OCI-M1 (cell line): ENCODE measurements around the gene FBXL19.

Experiments
- DNase-seq: peaks from one replicate; lab custom pipeline; 2025; lab: John Stamatoyannopoulos, UW

Gene FBXL19

DNA sequence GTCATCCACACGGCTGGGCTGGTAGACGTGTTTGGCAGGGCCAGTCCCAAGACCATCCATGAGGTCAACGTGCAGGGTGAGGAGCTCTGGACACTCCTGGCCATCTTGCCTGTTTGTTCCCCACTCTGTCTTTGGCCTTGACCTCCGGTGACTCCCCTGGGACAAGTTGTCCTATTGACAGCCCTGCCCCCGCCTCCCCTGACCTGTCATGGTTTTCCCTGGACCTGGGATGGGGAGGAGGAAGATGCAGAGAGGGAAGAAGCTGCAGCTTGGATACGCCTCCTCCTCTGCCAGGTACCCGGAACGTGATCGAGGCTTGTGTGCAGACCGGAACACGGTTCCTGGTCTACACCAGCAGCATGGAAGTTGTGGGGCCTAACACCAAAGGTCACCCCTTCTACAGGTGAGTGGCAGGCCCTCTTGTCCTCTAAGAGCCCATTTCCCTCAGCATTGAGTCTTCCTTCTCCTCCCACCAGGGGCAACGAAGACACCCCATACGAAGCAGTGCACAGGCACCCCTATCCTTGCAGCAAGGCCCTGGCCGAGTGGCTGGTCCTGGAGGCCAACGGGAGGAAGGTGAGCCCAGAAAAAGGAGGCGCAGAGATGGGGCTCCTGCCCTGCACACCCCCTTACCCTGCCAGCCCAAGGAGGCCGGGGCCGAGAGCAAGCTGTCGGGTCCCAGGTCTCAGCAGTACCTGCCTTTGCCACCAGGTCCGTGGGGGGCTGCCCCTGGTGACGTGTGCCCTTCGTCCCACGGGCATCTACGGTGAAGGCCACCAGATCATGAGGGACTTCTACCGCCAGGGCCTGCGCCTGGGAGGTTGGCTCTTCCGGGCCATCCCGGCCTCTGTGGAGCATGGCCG, 63.0 kb downstream of the FBXL19 start:
- no peak for DNase-seq

DNA sequence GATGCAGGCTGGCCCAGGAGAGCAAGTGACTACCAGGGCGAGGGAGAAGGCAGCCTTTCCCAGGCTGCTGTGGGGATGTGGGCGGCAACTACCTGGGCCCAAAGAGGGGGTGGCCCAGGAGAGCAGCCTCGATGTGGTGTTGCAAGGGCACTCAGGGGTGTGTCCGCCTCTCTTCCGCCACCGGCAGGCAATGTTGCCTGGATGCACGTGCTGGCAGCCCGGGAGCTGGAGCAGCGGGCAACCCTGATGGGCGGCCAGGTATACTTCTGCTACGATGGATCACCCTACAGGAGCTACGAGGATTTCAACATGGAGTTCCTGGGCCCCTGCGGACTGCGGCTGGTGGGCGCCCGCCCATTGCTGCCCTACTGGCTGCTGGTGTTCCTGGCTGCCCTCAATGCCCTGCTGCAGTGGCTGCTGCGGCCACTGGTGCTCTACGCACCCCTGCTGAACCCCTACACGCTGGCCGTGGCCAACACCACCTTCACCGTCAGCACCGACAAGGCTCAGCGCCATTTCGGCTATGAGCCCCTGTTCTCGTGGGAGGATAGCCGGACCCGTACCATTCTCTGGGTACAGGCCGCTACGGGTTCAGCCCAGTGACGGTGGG, 64.3 kb downstream of the FBXL19 start:
- no peak for DNase-seq

DNA sequence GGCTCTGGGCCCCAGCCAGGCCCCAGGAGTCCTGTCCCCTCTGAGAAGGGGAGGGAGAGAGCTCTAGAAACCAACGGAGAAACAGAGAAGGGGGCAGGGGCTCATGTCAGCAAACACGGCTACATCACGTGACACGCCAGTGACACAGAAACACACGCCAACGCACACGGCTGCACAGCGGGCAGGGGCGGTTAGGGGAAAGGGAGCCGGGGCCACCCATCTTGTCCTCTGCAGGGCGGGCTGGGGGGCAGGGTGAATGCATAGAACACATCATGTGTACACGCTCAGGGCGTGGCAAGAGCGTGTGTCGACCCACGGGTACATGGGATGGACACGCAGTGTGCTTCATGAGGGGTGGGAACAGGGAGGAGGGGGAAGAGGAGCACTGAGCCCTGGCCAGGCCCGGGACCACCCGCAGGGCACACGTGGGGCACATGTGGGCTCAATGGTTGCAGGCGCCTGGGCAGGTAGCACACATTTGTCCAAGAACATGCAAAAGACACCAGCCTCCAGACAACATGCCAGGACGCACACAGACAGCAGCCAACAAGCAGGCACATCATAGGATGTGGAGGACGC, 66.2 kb downstream of the FBXL19 start:
- DNase-seq = no peak

DNA sequence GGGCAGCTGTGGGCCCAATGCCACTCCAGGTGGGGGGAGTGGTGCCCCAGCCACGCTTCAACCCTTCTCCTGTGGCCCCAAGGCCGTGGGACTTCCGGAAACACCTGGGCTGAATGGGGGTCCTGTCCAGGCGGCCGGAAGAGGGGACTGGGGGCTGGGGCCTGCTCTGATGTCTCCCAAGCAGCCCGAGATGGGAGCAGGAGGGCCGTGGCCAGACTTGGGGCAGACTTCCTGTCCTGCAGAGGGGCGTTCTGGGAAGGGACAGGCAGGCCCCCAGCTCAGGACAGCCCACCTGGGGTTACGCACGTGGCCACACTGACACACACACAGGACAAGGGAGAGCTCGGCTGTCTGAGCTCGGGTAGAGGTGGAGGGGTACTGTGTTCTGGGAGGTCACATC, 66.7 kb downstream of the FBXL19 start:
- DNase-seq = no peak

DNA sequence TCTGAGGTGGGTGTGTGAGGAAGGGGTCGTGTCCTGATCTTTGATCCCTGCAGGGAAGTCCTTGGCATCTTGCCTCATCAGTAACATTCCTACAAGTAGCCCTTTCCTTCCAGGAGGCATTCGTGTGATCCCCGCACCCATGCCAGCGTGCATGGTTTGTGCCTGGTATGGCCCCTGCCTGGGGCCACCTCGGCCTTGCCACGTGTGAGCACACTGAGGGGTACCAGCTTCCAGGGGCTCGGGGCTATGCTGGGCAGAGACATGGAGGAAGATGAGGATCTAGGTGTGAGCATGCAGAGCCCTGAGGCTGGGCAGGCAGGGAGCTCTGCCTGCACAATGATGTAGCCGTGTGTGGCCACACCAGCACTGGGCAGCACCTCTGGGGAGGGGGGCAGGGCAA, 67.7 kb downstream of the FBXL19 start:
- no peak for DNase-seq

DNA sequence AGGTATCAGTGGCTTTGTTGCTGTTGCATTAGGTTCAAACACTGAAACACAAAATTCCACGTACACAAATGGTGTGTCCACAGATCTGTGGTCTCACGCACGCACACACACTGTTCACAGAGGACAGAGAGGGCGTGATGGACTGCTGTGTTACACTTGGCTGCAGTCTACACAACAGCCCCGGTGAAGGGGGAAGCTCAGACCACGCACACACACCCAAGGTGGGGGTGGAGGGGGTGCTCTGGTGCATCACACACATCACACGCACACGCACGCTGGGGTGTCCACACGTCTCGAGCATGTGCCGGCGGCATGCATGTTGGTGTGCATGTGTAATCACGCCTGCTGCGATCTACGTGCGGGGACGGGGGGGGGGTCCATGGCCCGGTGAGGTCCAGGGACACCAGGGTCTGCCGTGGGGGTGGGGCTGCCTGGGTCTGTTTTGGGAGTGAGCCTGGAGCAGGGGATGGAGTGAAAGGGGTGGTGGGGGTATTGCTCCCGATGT, 69.0 kb downstream of the FBXL19 start:
- no peak for DNase-seq

DNA sequence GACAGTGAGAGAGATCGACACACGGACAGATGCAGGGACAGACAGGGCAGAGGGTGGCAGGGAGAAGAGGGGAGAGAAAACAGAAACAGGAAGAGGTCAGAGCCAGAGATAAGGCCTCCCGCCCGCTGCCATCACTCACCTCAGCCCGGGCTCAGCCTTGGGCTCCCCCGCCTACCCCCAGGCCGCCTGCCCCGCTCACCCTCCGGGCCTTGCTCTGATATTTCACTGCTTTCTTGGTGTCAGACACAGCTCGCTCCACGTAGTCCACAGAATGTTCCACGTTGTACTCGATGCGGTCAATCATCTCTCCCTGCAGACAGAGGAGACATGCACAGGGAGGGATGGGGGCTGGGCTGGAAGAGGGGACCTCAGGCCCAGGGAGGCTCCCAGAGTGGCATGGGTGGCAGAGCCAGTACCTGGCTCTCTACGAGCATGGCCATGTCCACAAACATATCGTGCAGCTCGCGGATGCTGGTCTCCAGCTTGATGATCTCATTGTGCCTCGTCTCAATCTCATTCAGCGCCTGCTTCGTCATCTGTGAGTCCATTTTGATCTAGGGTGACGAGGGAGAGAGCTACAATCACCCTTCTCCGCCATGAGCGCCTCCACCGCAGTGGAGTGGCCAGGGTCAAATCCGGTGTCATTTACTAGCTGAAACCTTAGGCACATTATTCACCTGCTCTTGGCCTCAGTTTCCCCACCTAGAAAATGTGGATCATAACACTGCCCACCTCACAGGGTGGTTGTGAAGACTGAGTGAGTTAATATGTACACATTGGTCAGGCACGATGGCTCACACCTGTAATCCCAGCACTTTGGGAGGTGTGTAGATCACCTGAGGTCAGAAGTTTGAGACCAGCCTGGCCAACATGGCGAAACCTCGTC, 69.8 kb downstream of the FBXL19 start:
- DNase-seq = peak; percentile 84

DNA sequence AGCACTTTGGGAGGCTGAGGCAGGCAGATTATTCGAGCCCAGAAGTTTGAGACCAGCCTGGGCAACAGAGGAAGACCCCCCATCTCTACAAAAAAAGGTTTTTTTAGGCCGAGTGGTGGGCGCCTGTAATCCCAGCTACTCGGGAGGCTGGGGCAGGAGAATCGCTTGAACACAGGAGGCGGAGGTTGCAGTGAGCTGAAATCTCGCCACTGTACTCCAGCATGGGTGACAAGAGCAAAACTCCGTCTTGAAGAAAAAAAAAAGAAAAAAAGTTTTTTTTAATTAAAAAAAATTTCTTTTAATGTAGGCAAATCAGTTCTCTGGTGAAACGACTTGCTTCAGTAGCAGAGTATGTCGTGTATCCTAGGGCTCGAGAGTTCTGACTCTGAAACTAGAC, 72.6 kb downstream of the FBXL19 start:
- no peak for DNase-seq

DNA sequence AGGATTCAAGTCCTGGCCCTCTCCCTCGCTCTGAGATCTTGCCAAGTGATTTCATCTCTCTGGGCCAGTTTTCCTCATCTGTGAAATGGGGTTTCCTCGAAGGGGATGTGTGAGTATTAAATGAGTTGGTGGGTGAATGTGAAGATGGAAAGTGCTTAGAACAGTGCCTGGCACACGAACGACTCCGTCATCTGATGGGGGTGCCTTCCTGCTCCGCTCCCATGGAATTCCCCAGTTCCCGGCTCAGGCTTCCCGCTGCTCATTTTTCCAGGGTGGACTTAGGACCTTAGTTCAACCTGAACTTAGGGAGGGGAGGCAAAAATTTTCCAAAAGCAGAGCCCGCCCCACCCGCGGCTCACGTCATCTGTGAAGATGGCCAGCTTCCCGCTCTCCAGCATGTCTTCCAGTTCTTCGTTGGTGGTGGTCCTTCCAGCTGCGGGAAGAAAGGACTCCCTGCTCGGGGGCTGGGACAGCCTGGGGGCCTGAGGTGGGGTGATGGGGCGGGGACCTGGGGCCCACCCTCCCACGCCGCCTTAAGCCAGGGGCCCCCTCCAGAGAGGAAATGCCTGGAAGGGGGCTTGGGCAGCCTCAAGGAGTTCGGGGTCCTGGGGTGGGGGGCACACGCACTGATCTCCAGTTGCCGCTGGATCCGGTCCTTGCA, 73.1 kb downstream of the FBXL19 start:
- DNase-seq = no peak

DNA sequence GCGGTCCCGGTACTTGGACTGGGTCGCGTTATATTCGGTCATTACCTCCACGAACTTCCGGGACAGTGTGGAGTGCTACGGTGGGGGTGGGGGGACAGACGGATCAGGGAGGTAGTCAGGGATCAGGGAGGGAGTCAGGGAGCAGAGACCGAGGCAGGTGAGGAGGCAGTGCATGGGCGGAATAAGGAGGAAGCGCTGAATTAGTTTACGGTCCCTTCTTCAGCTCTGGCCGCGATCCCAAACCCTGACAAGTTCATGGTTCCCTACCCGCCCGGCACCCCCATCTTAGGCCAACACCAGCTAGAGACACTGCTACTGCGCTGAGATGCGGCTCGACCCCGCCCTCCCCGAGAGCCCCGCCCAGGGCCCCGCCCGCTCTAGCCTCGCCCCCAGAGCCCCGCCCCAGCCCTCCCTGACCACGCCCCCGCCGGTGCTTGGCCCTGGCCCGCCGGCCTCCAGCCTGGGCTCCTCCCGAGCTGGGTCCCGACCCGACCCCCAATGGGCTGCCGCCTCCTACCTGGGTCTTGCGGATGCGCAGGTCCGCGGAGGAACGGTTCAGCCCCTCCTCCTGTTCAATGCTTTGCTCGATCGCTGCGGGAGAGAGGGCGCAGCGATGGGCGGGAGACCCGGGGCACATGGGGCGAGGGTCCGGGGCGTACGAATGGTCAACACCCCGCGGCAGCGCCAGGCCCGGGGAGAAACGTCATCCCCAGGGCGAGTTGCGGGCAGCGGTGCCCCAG, 73.8 kb downstream of the FBXL19 start:
- DNase-seq = peak; percentile 71

DNA sequence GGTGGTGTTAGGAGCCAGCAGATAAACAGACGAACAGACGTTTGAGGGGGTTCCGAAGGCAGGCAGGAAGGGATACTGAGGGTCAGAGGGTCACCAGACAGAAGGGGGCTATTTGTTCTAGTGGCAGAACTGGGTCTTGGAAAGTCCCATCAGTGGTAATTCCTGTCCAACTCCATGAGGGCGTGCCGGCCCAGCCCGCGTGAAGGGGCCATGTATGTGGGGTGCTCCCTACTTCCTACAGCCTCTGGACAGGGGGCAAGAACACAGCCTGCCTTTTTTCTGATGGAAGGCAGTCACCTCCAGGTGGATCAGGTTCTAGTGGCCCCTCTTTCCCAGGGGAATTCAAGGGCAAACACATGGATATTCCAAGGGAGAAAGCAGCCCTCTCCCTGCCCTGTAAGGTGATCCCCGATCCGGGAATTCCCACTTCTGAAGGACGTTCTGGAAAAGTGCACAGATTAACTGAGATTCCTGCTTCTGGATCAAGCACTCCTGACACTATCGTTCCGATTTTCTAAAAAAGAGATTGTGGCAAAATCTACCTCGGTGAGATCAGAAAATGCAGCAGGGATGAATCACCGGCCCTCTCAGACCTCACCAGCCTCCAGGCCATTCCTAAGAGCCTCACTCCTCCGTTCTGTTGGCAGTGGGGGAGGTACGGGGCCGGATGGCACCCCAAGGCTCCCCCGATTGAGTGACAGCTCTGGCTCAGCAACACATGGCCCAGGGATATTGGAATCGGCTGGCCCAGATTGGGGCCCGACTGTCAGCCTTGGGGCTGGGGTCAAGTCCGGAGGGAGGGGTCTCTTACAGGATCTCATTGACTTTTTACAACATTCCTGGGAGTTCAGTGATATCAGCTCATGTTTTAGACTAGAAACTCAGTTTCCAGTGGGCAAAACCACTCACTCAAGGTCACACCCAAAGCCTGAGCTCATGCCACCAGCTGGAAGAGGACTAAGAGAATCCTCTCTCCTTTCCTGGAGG, 74.6 kb downstream of the FBXL19 start:
- no peak for DNase-seq
